Stimulated activated naive CD4-positive, alpha-beta T cell (primary cell): ENCODE results near the gene TNFRSF25.
A peak's percentile ranks its signal among the peaks of the same experiment; 100 is the strongest.

Source experiments
- DNase-seq, 6 experiments: peaks; one replicate each; lab custom pipeline; 2025; lab: John Stamatoyannopoulos, UW

Gene TNFRSF25, protein sequence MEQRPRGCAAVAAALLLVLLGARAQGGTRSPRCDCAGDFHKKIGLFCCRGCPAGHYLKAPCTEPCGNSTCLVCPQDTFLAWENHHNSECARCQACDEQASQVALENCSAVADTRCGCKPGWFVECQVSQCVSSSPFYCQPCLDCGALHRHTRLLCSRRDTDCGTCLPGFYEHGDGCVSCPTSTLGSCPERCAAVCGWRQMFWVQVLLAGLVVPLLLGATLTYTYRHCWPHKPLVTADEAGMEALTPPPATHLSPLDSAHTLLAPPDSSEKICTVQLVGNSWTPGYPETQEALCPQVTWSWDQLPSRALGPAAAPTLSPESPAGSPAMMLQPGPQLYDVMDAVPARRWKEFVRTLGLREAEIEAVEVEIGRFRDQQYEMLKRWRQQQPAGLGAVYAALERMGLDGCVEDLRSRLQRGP

DNA sequence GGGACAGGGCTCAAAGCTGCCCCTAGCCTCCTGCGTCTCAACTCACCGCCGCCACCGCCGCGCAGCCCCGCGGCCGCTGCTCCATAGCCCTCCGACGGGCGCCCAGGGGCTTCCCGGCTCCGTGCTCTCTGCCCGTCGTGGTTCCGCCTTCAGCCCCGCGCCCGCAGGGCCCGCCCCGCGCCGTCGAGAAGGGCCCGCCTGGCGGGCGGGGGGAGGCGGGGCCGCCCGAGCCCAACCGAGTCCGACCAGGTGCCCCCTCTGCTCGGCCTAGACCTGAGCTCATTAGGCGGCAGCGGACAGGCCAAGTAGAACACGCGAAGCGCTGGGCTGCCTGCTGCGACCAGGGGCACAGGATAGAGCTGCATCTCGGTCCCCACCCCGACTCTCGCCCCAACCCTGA, at the start of gene TNFRSF25:
Gene TNFRSF25, minus strand, starts transcription at position 151 of the 400 bp plus-strand sequence. Its CDS starts 66 bp downstream, at position 85.
- peak; percentile 42 to 63 (median 60) for DNase-seq

- no peak for DNase-seq
Measured at GRCh38 chr1:6515771-6516170, 49.8 kb upstream of the TNFRSF25 start.

GRCh38 chr1:6513320-6513801, 47.4 kb upstream of the TNFRSF25 start:
- no peak for DNase-seq

DNA sequence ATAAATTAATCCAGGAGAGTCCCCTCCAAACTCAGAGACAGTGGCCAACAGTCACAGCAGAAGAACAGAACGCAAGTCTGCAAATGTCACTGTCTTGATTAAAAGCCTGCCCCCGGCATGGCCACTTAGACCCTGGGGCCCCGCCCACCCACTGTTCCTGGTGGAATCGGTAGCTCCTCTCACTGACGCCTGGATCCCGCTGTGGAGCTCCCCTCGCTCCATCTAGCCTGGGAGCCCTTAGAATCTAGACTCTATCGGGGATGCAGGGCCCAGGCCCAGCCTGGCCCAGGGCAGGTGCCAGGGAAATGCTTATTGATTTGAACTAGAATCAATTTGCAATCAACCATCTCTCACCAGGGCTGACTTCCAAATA, 46.9 kb upstream of the TNFRSF25 start:
- no peak for DNase-seq

DNA sequence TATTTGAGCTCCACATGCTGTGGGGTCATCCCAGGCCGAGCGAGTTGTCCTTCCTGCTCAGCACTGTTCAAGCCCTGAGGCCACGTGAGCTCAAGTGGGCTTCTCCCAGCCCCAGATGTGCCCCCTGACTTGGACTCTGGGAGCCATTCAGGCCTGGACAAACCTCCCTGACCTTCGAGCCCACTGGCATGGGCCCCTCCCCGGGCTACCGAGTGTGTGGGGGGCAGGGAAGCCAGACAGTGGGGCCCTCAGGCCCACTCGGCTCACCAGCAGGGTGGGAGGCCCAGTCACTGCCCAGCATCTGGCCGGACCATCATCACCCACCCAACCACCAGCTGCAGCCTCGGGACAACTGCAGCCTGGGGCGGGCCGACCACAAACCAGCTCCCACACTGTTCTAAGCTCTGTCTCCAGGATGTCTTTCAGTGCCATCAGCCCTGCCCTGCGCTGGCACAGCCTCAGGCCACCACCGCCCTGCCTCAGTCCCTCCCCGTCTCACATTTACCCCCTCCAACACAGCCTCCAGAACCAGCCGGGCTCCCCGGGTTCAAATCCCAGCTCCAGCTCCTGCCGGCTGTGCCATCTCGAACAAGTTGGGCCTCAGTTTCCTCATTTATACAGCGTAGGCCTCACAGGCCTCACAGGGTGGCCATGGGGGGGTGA, 46.4 kb upstream of the TNFRSF25 start:
- DNase-seq: no peak

GRCh38 chr1:6511561-6512244, 45.7 kb upstream of the TNFRSF25 start:
- no peak for DNase-seq

DNA sequence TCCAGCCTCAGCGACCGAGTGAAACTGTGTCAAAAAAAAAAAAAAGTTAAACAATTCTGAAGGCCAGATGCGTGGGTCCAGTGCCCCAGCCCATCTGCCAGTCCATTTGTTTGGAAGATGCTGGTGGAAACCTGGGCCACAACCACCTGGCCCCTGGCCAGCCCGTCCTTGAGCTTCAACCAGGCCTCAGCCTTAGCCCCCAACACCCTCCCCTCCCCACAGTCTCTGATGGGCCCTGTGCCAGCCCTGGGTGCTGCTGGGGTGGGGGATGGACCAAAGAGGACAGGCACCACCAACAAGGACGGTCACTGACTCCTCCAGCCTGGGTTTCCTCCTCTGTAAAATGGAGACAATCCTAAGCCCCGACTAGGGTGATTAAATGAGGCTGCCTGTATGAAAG, 45.1 kb upstream of the TNFRSF25 start:
- DNase-seq: no peak

GRCh38 chr1:6510493-6510892, 44.5 kb upstream of the TNFRSF25 start:
- no peak for DNase-seq

GRCh38 chr1:6509919-6510291, 43.9 kb upstream of the TNFRSF25 start:
- no peak for DNase-seq

GRCh38 chr1:6509220-6509918, 43.4 kb upstream of the TNFRSF25 start:
- DNase-seq: no peak

DNA sequence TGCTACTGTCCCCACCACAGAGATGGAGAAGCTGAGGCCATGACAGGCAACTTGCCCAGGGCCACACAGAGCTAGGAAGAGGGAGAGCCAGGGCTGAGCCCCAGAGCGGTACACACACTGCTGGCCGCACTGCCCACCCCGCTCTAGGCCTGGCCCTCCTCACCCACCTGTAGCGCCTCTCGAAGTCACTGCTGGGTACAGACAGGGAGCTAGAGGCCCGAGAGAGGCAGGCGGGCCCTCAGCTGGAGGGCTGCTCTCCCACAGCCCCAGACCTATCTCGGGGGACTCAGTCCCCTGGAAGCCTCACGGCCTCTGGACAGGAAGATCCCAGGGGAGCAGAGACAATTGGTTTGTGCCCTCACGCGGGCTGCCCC, 42.8 kb upstream of the TNFRSF25 start:
- DNase-seq: no peak

DNA sequence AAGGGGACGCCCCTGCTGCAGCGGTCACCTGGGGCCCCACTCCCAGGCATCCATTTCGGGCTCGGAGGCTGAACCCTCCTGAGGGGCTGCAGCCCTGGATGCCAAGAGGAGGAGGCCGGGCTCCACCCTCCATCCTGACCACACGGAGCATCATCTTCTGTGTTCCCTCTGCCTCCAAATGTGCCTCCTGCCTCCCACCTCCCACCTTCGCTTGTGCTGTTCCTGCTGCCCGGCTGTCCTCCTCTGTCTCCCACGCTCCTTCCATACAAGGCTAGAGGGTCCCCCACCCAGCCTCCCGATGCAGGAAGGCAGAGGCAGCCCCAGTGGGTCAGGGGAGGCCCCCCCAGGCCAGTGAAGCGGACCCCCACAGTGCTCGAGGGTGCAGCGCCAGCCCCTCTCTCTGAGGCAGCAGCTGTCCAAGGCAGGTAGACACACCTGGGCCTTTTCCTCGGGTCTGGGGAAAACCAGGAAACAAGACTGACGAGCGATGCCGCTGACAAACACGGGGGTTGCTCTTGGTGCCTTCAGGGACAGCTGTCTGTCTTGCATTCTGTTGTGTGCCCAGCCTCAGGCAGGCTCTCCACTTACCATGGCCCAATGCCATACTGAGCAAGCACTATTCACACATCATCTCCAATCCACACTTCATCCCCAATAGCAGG, 42.3 kb upstream of the TNFRSF25 start:
- no peak for DNase-seq

- DNase-seq: no peak
Measured at GRCh38 chr1:6507461-6507911, 41.5 kb upstream of the TNFRSF25 start.

- DNase-seq: no peak
Measured at GRCh38 chr1:6507037-6507428, 41.1 kb upstream of the TNFRSF25 start.

GRCh38 chr1:6506210-6507036, 40.5 kb upstream of the TNFRSF25 start:
- DNase-seq: no peak

- no peak for DNase-seq
Measured at GRCh38 chr1:6505367-6506209, 39.6 kb upstream of the TNFRSF25 start.

DNA sequence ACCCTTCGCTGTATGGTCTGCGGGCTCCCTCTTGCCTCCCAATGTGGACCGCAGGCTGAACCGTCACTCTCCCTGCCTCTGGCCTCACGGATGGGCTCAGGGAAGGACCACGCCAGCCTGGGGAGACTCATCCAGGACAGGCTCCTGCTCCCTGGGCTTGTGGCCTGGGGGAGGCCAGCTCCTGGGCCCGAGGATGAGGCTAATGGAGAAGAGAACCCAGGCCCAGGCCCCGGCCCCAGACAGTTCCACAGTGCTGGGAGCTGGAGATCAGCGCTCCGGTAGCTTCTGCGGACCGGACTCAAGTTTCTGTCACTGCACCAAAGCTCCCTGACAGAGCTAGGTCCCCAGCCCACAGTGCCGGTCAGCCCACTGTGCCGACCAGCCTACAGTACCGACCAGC, 38.9 kb upstream of the TNFRSF25 start:
- DNase-seq: no peak

DNA sequence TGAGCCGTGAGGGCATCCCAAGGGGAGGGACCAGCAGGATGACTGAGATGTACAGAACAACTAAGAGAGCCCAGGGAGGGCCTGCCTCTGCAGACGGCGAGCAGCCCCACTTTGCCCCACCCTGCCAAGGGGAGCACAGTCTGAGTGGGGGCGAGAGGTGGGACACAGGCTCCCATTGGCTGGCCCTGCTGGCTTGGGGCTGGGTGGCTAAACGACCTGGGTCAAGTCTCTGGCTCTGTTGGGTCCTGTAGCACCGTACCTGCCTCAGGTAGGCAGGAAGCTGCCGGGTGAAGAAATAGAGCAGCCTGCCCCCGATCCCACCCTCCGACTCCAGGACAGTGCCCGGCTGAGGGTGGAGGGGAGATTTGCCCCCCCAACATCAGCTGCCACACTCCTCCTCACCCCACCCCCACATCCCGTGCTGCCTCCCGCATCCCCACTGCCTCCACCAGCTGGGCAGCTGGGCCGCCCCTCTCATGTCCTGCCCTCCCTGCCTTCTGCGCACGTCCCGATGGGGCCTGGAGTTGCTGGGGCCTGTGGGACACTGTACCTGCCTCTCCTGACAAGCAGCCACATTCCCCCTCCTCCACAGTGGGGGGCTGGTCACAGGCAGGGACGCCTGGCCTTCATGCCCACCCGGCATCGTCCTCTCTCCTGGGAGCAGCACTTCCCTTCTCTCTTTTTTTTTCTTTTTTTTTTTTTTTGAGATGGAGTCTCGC, 38.1 kb upstream of the TNFRSF25 start:
- DNase-seq: no peak
